Measurements from ENCODE around the gene PTPRA.

PTPRA gene

GRCh38 chr20:2859330-2860121, 13.8 kb upstream of the PTPRA start:
- Histone ChIP-seq H3K9me3 (no peaks in the 10 kb centered on the region), H3K4me3 (ENCODE audit: low read depth in 1 of 2, low read length in 1 of 2) (no peak overlapping the region), H3K27me3 (no peaks in the 10 kb centered on the region), H3K36me3 (peaks cover 48% of the 10 kb centered on the region), H3K4me1 (ENCODE audit: control insufficient read depth in 1 of 2, insufficient read depth in 1 of 2, low read depth in 1 of 2, low read length in 1 of 2) (no peaks in the 10 kb centered on the region), H3K27ac (no peak overlapping the region)
- TF ChIP-seq CTCF (IDR thresholded peaks at IDR 0.05), result no peak

- TF ChIP-seq CTCF (IDR thresholded peaks at IDR 0.05), result no peak
- no peaks in the 10 kb centered on the region for H3K4me1 ChIP-seq (ENCODE audit: control insufficient read depth in 1 of 2, insufficient read depth in 1 of 2, low read depth in 1 of 2, low read length in 1 of 2)
- H3K27me3 ChIP-seq, result no peaks in the 10 kb centered on the region
- no peak overlapping the region for H3K27ac ChIP-seq
- H3K36me3 ChIP-seq, result peaks cover 76% of the 10 kb centered on the region
- H3K4me3 ChIP-seq (ENCODE audit: low read depth in 1 of 2, low read length in 1 of 2), result no peak overlapping the region
- no peaks in the 10 kb centered on the region for H3K9me3 ChIP-seq
Measured at GRCh38 chr20:2864626-2865025, 8.7 kb upstream of the PTPRA start.

- H3K27me3 ChIP-seq, result no peaks in the 10 kb centered on the region
- no peaks in the 10 kb centered on the region for H3K9me3 ChIP-seq
- TF ChIP-seq CTCF (IDR thresholded peaks at IDR 0.05), result no peak
- peaks cover 73% of the 10 kb centered on the region for H3K36me3 ChIP-seq
- H3K27ac ChIP-seq, result no peak overlapping the region
- H3K4me1 ChIP-seq (ENCODE audit: control insufficient read depth in 1 of 2, insufficient read depth in 1 of 2, low read depth in 1 of 2, low read length in 1 of 2), result no peaks in the 10 kb centered on the region
- H3K4me3 ChIP-seq (ENCODE audit: low read depth in 1 of 2, low read length in 1 of 2), result no peak overlapping the region
Measured at GRCh38 chr20:2865101-2865500, 8.2 kb upstream of the PTPRA start.

- H3K9me3 ChIP-seq, result no peaks in the 10 kb centered on the region
- TF ChIP-seq CTCF (IDR thresholded peaks at IDR 0.05), result no peak
- H3K4me1 ChIP-seq (ENCODE audit: control insufficient read depth in 1 of 2, insufficient read depth in 1 of 2, low read depth in 1 of 2, low read length in 1 of 2), result no peaks in the 10 kb centered on the region
- no peak overlapping the region for H3K27ac ChIP-seq
- peaks cover 5% of the 10 kb centered on the region for H3K27me3 ChIP-seq
- H3K36me3 ChIP-seq, result peaks cover 69% of the 10 kb centered on the region
- H3K4me3 ChIP-seq (ENCODE audit: low read depth in 1 of 2, low read length in 1 of 2), result no peak overlapping the region
Measured at GRCh38 chr20:2865630-2866029, 7.7 kb upstream of the PTPRA start.

GRCh38 chr20:2866236-2866635, 7.0 kb upstream of the PTPRA start:
- TF ChIP-seq CTCF (IDR thresholded peaks at IDR 0.05), result no peak
- H3K4me3 ChIP-seq (ENCODE audit: low read depth in 1 of 2, low read length in 1 of 2), result no peak overlapping the region
- no peak overlapping the region for H3K27ac ChIP-seq
- H3K9me3 ChIP-seq, result no peaks in the 10 kb centered on the region
- H3K36me3 ChIP-seq, result peaks cover 62% of the 10 kb centered on the region
- peaks cover 11% of the 10 kb centered on the region for H3K27me3 ChIP-seq
- no peaks in the 10 kb centered on the region for H3K4me1 ChIP-seq (ENCODE audit: control insufficient read depth in 1 of 2, insufficient read depth in 1 of 2, low read depth in 1 of 2, low read length in 1 of 2)

All from neutrophil (primary cell).